Transverse colon (tissue), 4 donors: Measurements from ENCODE around the gene N4BP2. TPM values are rescaled to one million over a fixed set of nuclear protein-coding genes. Genes with fewer than 3 reads are reported as not detected.

Source experiments
- DNase-seq: peaks from one replicate; pipeline ENCODE4 v3.0.0-alpha.2; 2019
- H3K27ac ChIP-seq, 4 donors: fragments of 200-600 bp; sonication (generic); 2 replicates each; pipeline ENCODE4 v1.5.1; 2016 to 2018; ENCODE audit warnings: inconsistent platforms in 4 of 4
- H3K27me3 ChIP-seq: fragments of 200-600 bp; sonication (generic); 2 replicates; pipeline ENCODE4 v1.5.1; 2017; ENCODE audit warnings: inconsistent platforms
- H3K36me3 ChIP-seq, 4 donors: fragments of 200-600 bp; sonication (generic); 2 replicates each; pipeline ENCODE4 v1.5.1; 2017 to 2019; ENCODE audit warnings: inconsistent platforms in 4 of 4
- H3K4me1 ChIP-seq, 4 donors: fragments of 200-600 bp; sonication (generic); 2 replicates each; pipeline ENCODE4 v1.5.1; 2017 to 2020; ENCODE audit warnings: inconsistent platforms in 4 of 4
- H3K4me3 ChIP-seq, 4 donors: fragments of 200-600 bp; sonication (generic); 1 replicate in 1 of 4; 2 replicates in 3 of 4; pipeline versions ENCODE4 v1.5.1 to v1.6.1; 2017 to 2019; ENCODE audit warnings: inconsistent platforms in 4 of 4
- H3K9me3 ChIP-seq, 2 donors: fragments of 200-600 bp; sonication (generic); 2 replicates each; pipeline ENCODE4 v1.5.1; 2017 to 2019; ENCODE audit warnings: inconsistent platforms in 2 of 2
- EP300 ChIP-seq: sonication (generic); formaldehyde crosslinking; IDR thresholded peaks from one replicate; pipeline ENCODE4 v1.6.1; 2017; ENCODE audit warnings: antibody characterized with exemption, low read depth
- POLR2A ChIP-seq: fragments of 450-650 bp; IDR thresholded peaks from one replicate; pipeline ENCODE4 v1.6.1; 2016; ENCODE audit warnings: antibody characterized with exemption, mild to moderate bottlenecking, moderate library complexity
- POLR2AphosphoS5 ChIP-seq, 3 donors: sonication (generic); formaldehyde crosslinking; IDR thresholded peaks; one replicate each; pipeline ENCODE4 v1.6.1; 2016; ENCODE audit warnings: antibody characterized with exemption in 3 of 3
- WGBS, 2 donors: methylation state at CpG; one replicate each; pipeline ENCODE4 v1.1.5; 2018; ENCODE audit warnings: low coverage in 1 of 2; 5-methylcytosine and 5-hydroxymethylcytosine counted together
- in situ Hi-C, 4 donors: fragments of 200-750 bp; cut with MboI; loops; one replicate each; pipeline versions ENCODE4 v1.15.0 to v1.15.1; 2017; ENCODE audit warnings: low sequenced_read_pairs in 3 of 4, low pct_ligation_motif_present in 1 of 4, low pct_unique_long_range_greater_than_20kb in 1 of 4
- intact Hi-C: fragments of 100-400 bp; cut with DNase I; formaldehyde crosslinking; loops from one replicate; pipeline ENCODE4 v1.15.1; 2023; ENCODE audit warnings: low total_unique reads
- total RNA-seq, 4 donors: library from RNA; depleted of rRNA; stranded (reverse); fragments of >200 nt; gene quantifications; one replicate each; pipeline ENCODE4 v1.1.0, GENCODE V29; 2016
- TF ChIP-seq, protein P1 (sequence below), 5 experiments: fragments of 200-600 bp in 3 of 5; fragments of 450-650 bp in 2 of 5; sonication (generic) in 3 of 5; IDR thresholded peaks; 1 replicate in 2 of 5; 2 replicates in 3 of 5; pipeline ENCODE4 v1.5.1; 2016 to 2017; ENCODE audit warnings: antibody characterized with exemption in 5 of 5, inconsistent platforms in 3 of 5, mild to moderate bottlenecking in 2 of 5, moderate library complexity in 1 of 5

The N4BP2 gene
- total RNA-seq, 4 donors from 2014 or later, result 7.9 to 19.5 (median 12.5) TPM

- Histone ChIP-seq H3K27me3 (peaks cover 18% of the 10 kb centered on the region), H3K4me3 (no peak overlapping the region), H3K4me1 (no peaks in the 10 kb centered on the region), H3K36me3 (no peaks in the 10 kb centered on the region), H3K27ac (no peak overlapping the region), H3K9me3 (peaks cover 0 to 3% of the 10 kb centered on the region in 2 donors)
- TF ChIP-seq POLR2AphosphoS5 (IDR thresholded peaks at IDR 0.05), result no peak
- 50 to 52% methylated on average over 4 of the region's 4 CpGs for WGBS, 2 donors
- intact Hi-C loops, result no loop called here
- DNase-seq, result no peak
- in situ Hi-C loops, result loop anchor here in 1 of 4 donors (25.0 kb wide), 1 partner anchor 139 kb away; no protein-coding TSS in a partner anchor
Observed at GRCh38 chr4:40173470-40173875, 116.8 kb downstream of the N4BP2 start.

- in situ Hi-C loops (no loop called here), intact Hi-C loops (no loop called here)
- H3K27me3 ChIP-seq, result peaks cover 28% of the 10 kb centered on the region
- H3K36me3 ChIP-seq, result no peaks in the 10 kb centered on the region
- H3K4me1 ChIP-seq, result no peaks in the 10 kb centered on the region
- no peak for TF ChIP-seq EP300
- no peak for DNase-seq
- 61 to 67% methylated on average over 1 to 10 of the region's 10 CpGs for WGBS, 2 donors
- H3K4me3 ChIP-seq, result no peak overlapping the region
- no peaks in the 10 kb centered on the region for H3K9me3 ChIP-seq
- no peak overlapping the region for H3K27ac ChIP-seq
Observed at GRCh38 chr4:40176602-40177001, 120.0 kb downstream of the N4BP2 start.

DNA sequence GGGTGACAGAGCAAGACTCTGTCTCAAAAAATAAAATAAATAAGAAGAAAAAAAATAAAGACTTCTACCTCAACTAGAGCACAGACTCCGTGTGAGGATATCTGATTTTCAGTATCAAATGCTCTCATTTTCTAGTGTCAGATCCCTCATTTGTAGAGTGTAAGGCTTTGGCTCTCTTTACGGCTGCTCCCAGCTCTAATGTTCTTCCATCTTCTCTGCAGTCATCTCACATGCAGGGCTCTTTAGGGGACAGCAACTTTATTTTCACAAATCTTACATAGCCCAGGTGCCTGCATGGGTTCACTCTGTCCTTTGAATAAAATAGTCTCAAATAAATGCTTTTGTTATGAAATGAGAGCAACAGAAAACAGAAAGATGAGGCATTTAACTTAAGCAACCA is 120.9 kb downstream of the N4BP2 start:
- no peaks in the 10 kb centered on the region for H3K4me1 ChIP-seq
- WGBS, 2 donors, result 84% methylated on average over 2 of the region's 2 CpGs
- H3K4me3 ChIP-seq, result no peak overlapping the region
- no peak for DNase-seq
- no peaks in the 10 kb centered on the region for H3K36me3 ChIP-seq
- H3K9me3 ChIP-seq, result no peaks in the 10 kb centered on the region
- TF ChIP-seq EP300, result no peak
- no peak for TF ChIP-seq POLR2A
- TF ChIP-seq, protein P1, sequence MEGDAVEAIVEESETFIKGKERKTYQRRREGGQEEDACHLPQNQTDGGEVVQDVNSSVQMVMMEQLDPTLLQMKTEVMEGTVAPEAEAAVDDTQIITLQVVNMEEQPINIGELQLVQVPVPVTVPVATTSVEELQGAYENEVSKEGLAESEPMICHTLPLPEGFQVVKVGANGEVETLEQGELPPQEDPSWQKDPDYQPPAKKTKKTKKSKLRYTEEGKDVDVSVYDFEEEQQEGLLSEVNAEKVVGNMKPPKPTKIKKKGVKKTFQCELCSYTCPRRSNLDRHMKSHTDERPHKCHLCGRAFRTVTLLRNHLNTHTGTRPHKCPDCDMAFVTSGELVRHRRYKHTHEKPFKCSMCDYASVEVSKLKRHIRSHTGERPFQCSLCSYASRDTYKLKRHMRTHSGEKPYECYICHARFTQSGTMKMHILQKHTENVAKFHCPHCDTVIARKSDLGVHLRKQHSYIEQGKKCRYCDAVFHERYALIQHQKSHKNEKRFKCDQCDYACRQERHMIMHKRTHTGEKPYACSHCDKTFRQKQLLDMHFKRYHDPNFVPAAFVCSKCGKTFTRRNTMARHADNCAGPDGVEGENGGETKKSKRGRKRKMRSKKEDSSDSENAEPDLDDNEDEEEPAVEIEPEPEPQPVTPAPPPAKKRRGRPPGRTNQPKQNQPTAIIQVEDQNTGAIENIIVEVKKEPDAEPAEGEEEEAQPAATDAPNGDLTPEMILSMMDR (IDR thresholded peaks at IDR 0.05), result no peak
- TF ChIP-seq POLR2AphosphoS5 (IDR thresholded peaks at IDR 0.05), result no peak
- in situ Hi-C loops, result no loop called here
- intact Hi-C loops, result no loop called here
- no peak overlapping the region for H3K27ac ChIP-seq
- H3K27me3 ChIP-seq, result peaks cover 28% of the 10 kb centered on the region

- Histone ChIP-seq H3K4me3 (no peak overlapping the region), H3K9me3 (no peaks in the 10 kb centered on the region), H3K27me3 (peaks cover 28% of the 10 kb centered on the region), H3K4me1 (peaks cover 0 to 3% (median 0%) of the 10 kb centered on the region in 4 donors), H3K27ac (no peak overlapping the region), H3K36me3 (no peaks in the 10 kb centered on the region)
- intact Hi-C loops (no loop called here), in situ Hi-C loops (no loop called here)
- 30 to 41% methylated on average over 5 of the region's 5 CpGs for WGBS, 2 donors
- no peak for DNase-seq
- TF ChIP-seq POLR2AphosphoS5 (IDR thresholded peaks at IDR 0.05), result no peak
Observed at GRCh38 chr4:40178672-40179071, 122.0 kb downstream of the N4BP2 start.

DNA sequence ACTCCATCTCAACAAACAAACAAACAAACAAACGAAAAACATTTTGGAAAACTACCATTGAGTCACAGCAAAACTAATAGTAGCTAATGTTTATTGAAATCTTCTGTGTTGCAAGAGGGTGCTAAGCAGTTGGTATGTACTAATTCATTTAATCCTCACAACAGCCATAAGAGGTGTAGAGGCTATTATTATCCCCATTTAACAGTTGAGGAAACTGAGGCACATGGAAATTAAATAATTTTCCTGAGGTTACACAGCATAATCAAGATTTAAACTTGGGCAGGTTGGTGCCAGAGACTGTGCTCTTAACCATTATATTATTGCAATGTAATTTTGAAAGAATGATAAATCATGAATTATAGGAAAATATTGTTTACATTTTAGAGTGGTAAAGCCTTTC is 122.7 kb downstream of the N4BP2 start:
- no peak for DNase-seq
- H3K9me3 ChIP-seq, result no peaks in the 10 kb centered on the region
- 58% methylated on average over 1 of the region's 1 CpG; no CpG with 5 or more reads in 1 of the 2 donors for WGBS, 2 donors
- intact Hi-C loops (no loop called here), in situ Hi-C loops (no loop called here)
- H3K27ac ChIP-seq, result no peak overlapping the region
- peaks cover 28% of the 10 kb centered on the region for H3K27me3 ChIP-seq
- no peaks in the 10 kb centered on the region for H3K36me3 ChIP-seq
- H3K4me1 ChIP-seq, result peaks cover 0 to 6% (median 0%) of the 10 kb centered on the region in 4 donors
- H3K4me3 ChIP-seq, result no peak overlapping the region
- no peak for TF ChIP-seq POLR2AphosphoS5 (IDR thresholded peaks at IDR 0.05)
- TF ChIP-seq, protein P1 (IDR thresholded peaks at IDR 0.05), result no peak
- no peak for TF ChIP-seq POLR2A
- no peak for TF ChIP-seq EP300

DNA sequence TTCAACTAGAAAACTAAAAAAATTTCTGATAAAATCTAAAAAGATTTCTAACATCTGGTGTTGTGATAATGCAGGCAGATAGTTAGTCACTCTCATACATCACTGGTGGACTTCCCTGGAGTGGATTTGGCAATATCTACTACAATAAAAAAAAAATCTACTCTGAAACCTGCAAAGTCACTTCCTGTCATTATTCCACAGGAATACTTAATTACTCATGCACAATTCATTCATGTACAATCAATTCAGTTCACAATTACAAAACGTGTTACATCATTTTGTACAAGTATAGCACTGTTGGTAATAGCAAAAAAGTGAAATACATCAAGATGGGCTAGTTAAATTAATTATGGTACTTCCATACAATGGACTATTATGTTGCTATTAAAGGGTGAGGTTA is 123.7 kb downstream of the N4BP2 start:
- in situ Hi-C loops, result no loop called here
- Histone ChIP-seq H3K4me1 (peaks cover 0 to 6% (median 0%) of the 10 kb centered on the region in 4 donors), H3K27ac (no peak overlapping the region), H3K4me3 (no peak overlapping the region), H3K27me3 (peaks cover 36% of the 10 kb centered on the region), H3K9me3 (no peaks in the 10 kb centered on the region), H3K36me3 (no peaks in the 10 kb centered on the region)
- WGBS, 2 donors, result 13 to 40% methylated on average over 1 of the region's 1 CpG
- TF ChIP-seq POLR2A, result no peak
- TF ChIP-seq, protein P1 (IDR thresholded peaks at IDR 0.05), result no peak
- TF ChIP-seq EP300, result no peak
- intact Hi-C loops, result no loop called here
- DNase-seq, result no peak
